HepG2 (cell line): ENCODE results near the gene POLRMT. TPM values are rescaled to one million over a fixed set of nuclear protein-coding genes. Genes with fewer than 3 reads are reported as not detected.

Experiments used
- BCL6 ChIP-seq: IDR thresholded peaks from 2 replicates; pipeline ENCODE4 v1.6.1; 2016; ENCODE audit warnings: missing genetic modification reagents, missing compliant biosample characterization
- BCLAF1 ChIP-seq: fragments of 450-650 bp; IDR thresholded peaks from 2 replicates; pipeline ENCODE4 v1.6.1; 2017; ENCODE audit warnings: mild to moderate bottlenecking
- DNMT1 ChIP-seq: sonication (generic); formaldehyde crosslinking; IDR thresholded peaks from 2 replicates; pipeline ENCODE4 v1.5.1; 2020; ENCODE audit warnings: mild to moderate bottlenecking, missing genetic modification reagents
- FOXO4 ChIP-seq: sonication (generic); formaldehyde crosslinking; conservative IDR thresholded peaks from 2 replicates; pipeline ENCODE4 v1.8.1; 2023; ENCODE audit warnings: missing genetic modification reagents
- GATAD1 ChIP-seq: IDR thresholded peaks from 2 replicates; pipeline ENCODE4 v1.6.1; 2016; ENCODE audit warnings: missing genetic modification reagents, missing compliant biosample characterization
- HDAC2 ChIP-seq: sonication (generic); formaldehyde crosslinking; IDR thresholded peaks from 2 replicates; pipeline ENCODE4 v1.4.0; 2020; ENCODE audit warnings: missing genetic modification reagents
- KDM4B ChIP-seq: sonication (generic); formaldehyde crosslinking; IDR thresholded peaks from 2 replicates; pipeline ENCODE4 v1.4.0; 2020; ENCODE audit warnings: missing genetic modification reagents
- MXD4 ChIP-seq: IDR thresholded peaks from 2 replicates; pipeline ENCODE4 v1.6.1; 2016; ENCODE audit warnings: mild to moderate bottlenecking, missing biosample characterization, missing genetic modification reagents
- NR2F6 ChIP-seq, 2 experiments: IDR thresholded peaks; 2 replicates each; pipeline ENCODE4 v1.6.1; 2016; ENCODE audit warnings: antibody characterized with exemption in 1 of 2, mild to moderate bottlenecking in 1 of 2
- PHF21A ChIP-seq: sonication (generic); formaldehyde crosslinking; IDR thresholded peaks from 2 replicates; pipeline ENCODE4 v1.5.0; 2020; ENCODE audit warnings: mild to moderate bottlenecking, missing genetic modification reagents
- TFDP2 ChIP-seq: sonication (generic); formaldehyde crosslinking; IDR thresholded peaks from 2 replicates; pipeline ENCODE4 v1.4.0; 2020; ENCODE audit warnings: missing genetic modification reagents
- ZC3H13 ChIP-seq: sonication (generic); formaldehyde crosslinking; IDR thresholded peaks from 2 replicates; pipeline ENCODE4 v1.8.1; 2023; ENCODE audit warnings: mild to moderate bottlenecking, missing genetic modification reagents, moderate library complexity
- ZFYVE20 ChIP-seq: sonication (generic); formaldehyde crosslinking; IDR thresholded peaks from 2 replicates; pipeline ENCODE4 v1.8.0; 2023; ENCODE audit warnings: low read depth, mild to moderate bottlenecking, moderate library complexity, missing genetic modification reagents, borderline replicate concordance
- ZNF101 ChIP-seq: sonication (generic); formaldehyde crosslinking; IDR thresholded peaks from 2 replicates; pipeline ENCODE4 v1.4.0; 2020; ENCODE audit warnings: mild to moderate bottlenecking, low read depth, missing genetic modification reagents, borderline replicate concordance
- ZNF253 ChIP-seq: sonication (generic); formaldehyde crosslinking; IDR thresholded peaks from 2 replicates; pipeline ENCODE4 v1.8.0; 2022; ENCODE audit warnings: mild to moderate bottlenecking, missing genetic modification reagents, borderline replicate concordance
- ZNF276 ChIP-seq: sonication (generic); formaldehyde crosslinking; IDR thresholded peaks from 2 replicates; pipeline ENCODE4 v1.4.0; 2020; ENCODE audit warnings: mild to moderate bottlenecking, low read depth, missing genetic modification reagents
- ZNF333 ChIP-seq: sonication (generic); formaldehyde crosslinking; IDR thresholded peaks from 2 replicates; pipeline ENCODE4 v1.4.0; 2020; ENCODE audit warnings: mild to moderate bottlenecking, missing genetic modification reagents, borderline replicate concordance
- ZNF670 ChIP-seq: sonication (generic); formaldehyde crosslinking; IDR thresholded peaks from 2 replicates; pipeline ENCODE4 v1.8.0; 2022; ENCODE audit warnings: mild to moderate bottlenecking, missing genetic modification reagents, borderline replicate concordance
- ZNF704 ChIP-seq: sonication (generic); formaldehyde crosslinking; IDR thresholded peaks from 2 replicates; pipeline ENCODE4 v1.8.1; 2023; ENCODE audit warnings: mild to moderate bottlenecking, inconsistent platforms, moderate library complexity, missing genetic modification reagents, borderline replicate concordance
- ZNF737 ChIP-seq: sonication (generic); formaldehyde crosslinking; IDR thresholded peaks from 2 replicates; pipeline ENCODE4 v1.5.0; 2020; ENCODE audit warnings: missing genetic modification reagents, mild to moderate bottlenecking, borderline replicate concordance
- ZNF766 ChIP-seq: sonication (generic); formaldehyde crosslinking; IDR thresholded peaks from 2 replicates; pipeline ENCODE4 v1.5.0; 2020; ENCODE audit warnings: missing genetic modification reagents, borderline replicate concordance
- polyA plus RNA-seq, 8 experiments: library from polyadenylated mRNA; depleted of rRNA in 3 of 8; stranded (reverse) in 7 of 8; unstranded in 1 of 8; fragments of >200 nt; fragmentation: Illumina TruSeq in 4 of 8; extraction: Trizol in 4 of 8; gene quantifications; 2 replicates each; pipeline versions ENCODE4 v1.2.1 to v1.2.3, GENCODE V29; 2011 to 2016; ENCODE audit warnings: low read depth in 4 of 8, missing spikeins in 1 of 8, mixed read lengths in 1 of 8; ENCODE audit not compliant: insufficient read depth in 1 of 8
- total RNA-seq, 5 experiments: library from RNA; depleted of rRNA; stranded (reverse); fragments of >200 nt; fragmentation: Illumina TruSeq; extraction: Trizol; gene quantifications; 2 replicates each; pipeline ENCODE4 v1.2.3, GENCODE V29; 2016; ENCODE audit warnings: low read depth in 1 of 5

The POLRMT gene
- total and polyA plus RNA-seq, 2 of the 13 experiments (the other 11 are each of a cell fraction or from before 2014, with no cell fraction given) = 78.0 to 101 TPM

GRCh38 chr19:664913-665443 is 31.6 kb upstream of the POLRMT start (continued):
- TF ChIP-seq GATAD1 (CRISPR knock-in tag) (peak; percentile 74), ZC3H13 (no peak), ZNF276 (CRISPR knock-in tag) (no peak), MXD4 (CRISPR knock-in tag) (0 out of 2 replicates have a peak, but pooled peaks have one; percentile 63), ZNF253 (CRISPR knock-in tag) (no peak), DNMT1 (no peak), BCLAF1 (no peak), ZNF766 (CRISPR knock-in tag) (peak; percentile 55; the same call in 1 of the 2 replicates), KDM4B (peak; percentile 66; the same call in 1 of the 2 replicates), ZNF333 (no peak; the same call in 1 of the 2 replicates), TFDP2 (CRISPR knock-in tag) (peak; percentile 81), ZNF670 (CRISPR knock-in tag) (peak; percentile 72; the same call in 1 of the 2 replicates), FOXO4 (CRISPR knock-in tag) (0 out of 2 replicates have a peak, but pooled peaks have one; percentile 72), HDAC2 (CRISPR knock-in tag) (peak; percentile 75), PHF21A (CRISPR knock-in tag) (peak; percentile 38; the same call in 1 of the 2 replicates), ZFYVE20 (CRISPR knock-in tag) (no peak), NR2F6 (IDR thresholded peaks at IDR 0.05) (no peak), NR2F6 (CRISPR knock-in tag; IDR thresholded peaks at IDR 0.05) (peak; percentile 32; the same call in 1 of the 2 replicates), BCL6 (peak; percentile 52), ZNF101 (no peak), ZNF737 (CRISPR knock-in tag) (no peak), ZNF704 (CRISPR knock-in tag) (no peak)
